NCI-H1436 treated with DMSO at 0.1 percent for 48 hours (cell line): ENCODE measurements around the gene CLIC3.

ENCODE experiments used
- DNase-seq: peaks from one replicate; lab custom pipeline; 2025; lab: John Stamatoyannopoulos, UW

The CLIC3 gene

GRCh38 chr9:137000177-137000930 is 4.0 kb upstream of the CLIC3 start:
- DNase-seq: no peak

- no peak for DNase-seq
Observed at GRCh38 chr9:136997830-136998234, 1.5 kb upstream of the CLIC3 start.

- DNase-seq: no peak
Observed at GRCh38 chr9:136997371-136997770, 1.0 kb upstream of the CLIC3 start.

GRCh38 chr9:136995772-136996311 is 526 bp downstream of the CLIC3 start:
- no peak for DNase-seq

GRCh38 chr9:136995362-136995761 is 1.0 kb downstream of the CLIC3 start:
- DNase-seq: no peak

GRCh38 chr9:136994888-136995230 is 1.5 kb downstream of the CLIC3 start:
- no peak for DNase-seq

DNA sequence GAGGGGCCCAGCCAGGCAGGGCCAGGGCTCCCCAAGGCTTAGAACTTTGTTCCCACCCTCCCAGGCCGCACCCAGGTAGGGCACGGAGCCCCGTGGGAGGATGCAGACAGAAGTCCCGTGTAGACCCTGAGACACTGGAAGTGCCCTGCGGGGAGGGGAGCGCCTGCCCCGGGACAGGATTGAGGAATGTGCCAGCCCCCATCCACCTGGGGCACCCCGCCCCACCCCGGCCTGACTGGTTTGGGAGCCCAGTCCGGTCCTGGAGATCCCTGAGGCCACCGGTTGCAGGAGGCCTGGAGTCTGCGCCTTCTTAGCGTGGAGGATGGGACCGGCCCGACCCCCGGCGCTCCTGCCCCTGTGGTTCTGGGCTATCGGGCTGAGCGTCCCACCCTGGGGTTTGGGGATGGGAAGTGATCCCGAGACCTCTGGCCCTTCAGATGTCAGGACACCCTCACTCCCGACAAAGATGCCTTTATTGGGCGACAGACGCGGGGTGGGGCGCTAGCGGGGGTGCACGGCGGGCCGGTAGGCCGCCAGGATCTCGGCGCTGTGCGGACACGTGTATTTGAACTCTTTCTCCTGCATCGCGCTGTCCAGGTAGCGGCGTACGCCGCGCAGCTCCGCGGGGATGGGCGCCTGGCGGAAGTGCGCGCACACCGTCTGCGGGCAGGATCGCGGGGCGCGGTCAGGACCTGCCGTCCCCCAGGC is 2.0 kb downstream of the CLIC3 start:
- DNase-seq: no peak

- no peak for DNase-seq
Observed at GRCh38 chr9:136992819-136993369, 3.5 kb downstream of the CLIC3 start.

DNA sequence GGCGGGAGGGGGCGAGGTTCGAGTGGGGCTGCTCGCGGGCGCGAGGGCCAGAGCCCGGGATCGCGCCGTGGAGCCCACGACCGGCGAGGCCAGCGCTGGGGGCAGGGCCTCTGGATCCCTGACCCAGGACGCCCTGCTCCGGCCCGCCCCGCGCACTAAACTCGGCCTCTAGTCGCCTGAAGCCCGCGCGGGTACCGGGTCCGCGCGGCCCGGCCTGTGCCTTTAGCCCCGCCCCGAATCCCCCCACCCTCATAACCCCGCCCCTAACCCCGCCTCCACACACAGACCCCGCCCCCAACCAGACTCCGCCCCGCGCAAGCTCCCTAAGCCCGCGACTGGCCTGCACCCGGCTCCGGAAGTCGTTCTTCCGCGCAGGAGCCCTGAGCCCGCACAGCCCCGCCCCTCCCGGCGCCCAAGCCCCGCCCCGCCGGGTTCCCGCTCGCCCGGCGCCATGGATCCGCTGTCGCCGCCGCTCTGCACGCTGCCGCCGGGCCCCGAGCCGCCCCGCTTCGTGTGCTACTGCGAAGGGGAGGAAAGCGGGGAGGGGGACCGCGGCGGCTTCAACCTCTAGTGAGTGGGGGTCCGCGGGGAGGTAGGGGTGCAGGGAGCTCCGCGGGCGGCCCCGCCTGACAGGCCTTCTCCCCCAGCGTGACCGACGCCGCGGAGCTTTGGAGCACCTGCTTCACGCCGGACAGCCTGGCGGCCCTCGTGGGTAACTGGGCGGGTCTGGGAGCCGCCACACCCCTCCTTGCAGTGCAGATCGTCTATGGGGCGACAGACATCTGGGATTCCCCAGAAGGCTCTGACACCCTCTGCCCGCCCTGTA is 4.2 kb downstream of the CLIC3 start, which contains the start of gene PAXX:
Gene PAXX, plus strand, starts transcription at position 430 of the 826 bp plus-strand sequence. Its CDS starts 22 bp downstream, at position 452.
- peak; percentile 28 for DNase-seq

DNA sequence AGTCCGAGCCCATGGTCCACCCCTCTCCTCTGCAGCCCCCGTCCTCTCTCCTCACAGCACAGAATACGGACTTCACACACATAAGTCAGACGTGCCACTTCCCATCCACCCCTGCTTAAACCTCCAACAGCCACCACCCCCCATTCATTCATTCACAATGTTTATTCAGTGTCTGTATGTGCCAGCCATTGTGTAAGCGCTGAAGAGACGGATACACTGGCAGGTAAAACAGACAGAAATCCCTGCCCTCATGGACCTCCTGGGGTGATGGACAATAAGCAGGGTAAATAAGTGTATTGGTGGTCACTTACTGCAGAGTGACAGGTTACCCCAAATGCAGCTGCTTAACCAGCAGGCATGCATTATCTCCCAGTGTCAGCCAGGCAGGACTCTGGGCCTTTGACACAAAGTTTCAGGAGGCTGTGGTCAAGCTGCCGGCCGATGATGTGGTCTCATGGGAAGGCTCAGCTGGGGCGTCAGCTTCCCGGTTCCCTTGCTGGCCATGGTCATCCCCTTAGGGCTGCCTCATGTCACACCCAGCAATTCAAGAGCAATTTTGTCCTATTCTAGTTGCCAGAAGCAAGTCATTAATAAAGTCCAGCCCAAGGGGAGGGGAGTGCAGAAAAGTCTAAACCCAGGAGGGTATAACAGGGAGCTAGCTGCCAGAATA is 6.0 kb downstream of the CLIC3 start:
- DNase-seq: no peak

DNA sequence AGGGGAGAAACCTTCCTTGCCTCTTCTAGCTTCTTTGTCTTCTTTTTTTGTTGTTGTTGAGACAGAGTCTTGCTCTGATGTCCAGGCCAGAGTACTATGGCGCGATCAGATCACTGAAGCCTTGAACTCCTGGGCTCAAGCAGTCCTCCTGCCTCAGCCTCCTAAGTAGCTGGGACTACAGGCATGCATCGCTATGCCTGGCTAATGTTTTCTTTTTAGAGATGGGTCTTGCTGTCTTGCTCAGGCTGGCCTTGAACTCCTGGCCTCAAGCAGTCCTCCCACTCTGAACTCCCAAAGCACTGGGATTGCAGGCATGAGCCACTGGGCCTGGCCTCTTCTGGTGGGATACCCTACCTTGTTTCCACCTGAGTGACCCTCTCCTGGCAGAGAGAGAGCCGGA is 7.5 kb downstream of the CLIC3 start:
- no peak for DNase-seq

GRCh38 chr9:136985853-136986252 is 10.5 kb downstream of the CLIC3 start:
- no peak for DNase-seq

GRCh38 chr9:136985027-136985602 is 11.3 kb downstream of the CLIC3 start:
- DNase-seq: no peak

- DNase-seq: no peak
Observed at GRCh38 chr9:136984464-136985026, 11.8 kb downstream of the CLIC3 start.

DNA sequence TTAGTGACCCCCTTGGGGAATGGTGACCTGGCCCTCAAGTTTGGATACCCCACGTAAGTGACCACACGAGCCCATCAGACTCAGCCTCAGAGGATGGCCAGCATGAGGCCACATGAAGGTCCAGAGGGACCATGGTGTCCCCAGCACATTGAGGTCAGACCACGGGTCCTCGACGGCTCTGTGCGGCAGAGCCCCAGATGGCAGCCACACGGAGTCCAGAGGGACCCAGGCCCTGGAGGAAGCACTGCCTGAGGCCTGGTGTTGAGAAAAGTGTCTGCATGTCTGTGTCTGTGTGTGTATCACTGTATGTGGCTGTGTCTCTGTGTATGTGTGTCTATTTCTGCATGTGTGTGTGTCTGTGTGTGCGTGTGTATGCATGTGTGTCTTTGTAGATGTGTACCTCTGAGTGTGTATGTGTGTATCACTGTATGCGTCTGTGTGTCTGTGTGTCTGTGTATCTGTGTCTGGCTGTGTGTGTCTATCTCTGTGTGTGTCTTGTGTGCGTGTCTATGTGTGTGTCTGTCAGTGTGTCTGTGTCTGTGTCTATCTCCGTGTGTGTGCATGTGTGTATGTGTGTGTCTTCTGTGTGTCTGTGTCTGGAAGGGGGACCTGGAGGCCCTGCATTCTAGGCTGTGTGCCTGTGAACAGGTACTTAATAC is 12.6 kb downstream of the CLIC3 start:
- DNase-seq: no peak

GRCh38 chr9:136983167-136983566 is 13.2 kb downstream of the CLIC3 start:
- DNase-seq: no peak

- DNase-seq: no peak
Observed at GRCh38 chr9:136982232-136983051, 13.9 kb downstream of the CLIC3 start, which contains the start of gene LCNL1. Gene LCNL1 (plus strand): TSS chr9:136982993. CDS start chr9:136983587, 594 bp downstream.

GRCh38 chr9:136981588-136982231 is 14.7 kb downstream of the CLIC3 start:
- DNase-seq: no peak
